LNCAP (cell line): ENCODE results near the gene WNT11.

Source experiments
- TF ChIP-seq, protein P1 (sequence below): fragments of 450-650 bp; IDR thresholded peaks from 2 replicates; pipeline ENCODE4 v1.5.1; 2017; ENCODE audit warnings: mild to moderate bottlenecking

WNT11 gene

DNA sequence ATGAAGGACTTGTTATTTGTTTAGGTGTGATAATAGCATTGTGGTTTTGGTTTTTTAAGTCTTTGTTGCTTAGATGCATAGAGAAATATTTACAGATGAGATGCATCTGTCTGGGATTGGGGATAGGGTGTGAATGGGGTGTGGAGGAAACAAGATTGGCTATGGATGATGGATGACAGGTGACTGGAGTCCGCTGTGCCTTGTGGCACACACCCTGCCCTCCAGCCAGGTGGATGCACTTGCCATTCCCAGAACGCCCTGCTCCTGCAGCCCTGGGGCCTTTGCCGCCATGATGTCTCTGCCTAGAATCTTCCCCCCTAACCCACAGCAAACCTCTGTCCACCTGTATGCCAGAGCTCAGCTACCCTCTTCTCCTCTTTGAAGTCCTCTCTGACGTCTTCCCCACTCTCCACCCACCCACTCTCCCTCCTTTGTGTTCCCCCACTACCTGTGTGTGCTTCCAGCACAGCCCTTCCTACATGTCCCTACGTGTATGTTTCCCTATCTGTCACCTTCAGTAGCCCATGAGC, 54.7 kb downstream of the WNT11 start:
- TF ChIP-seq, protein P1, sequence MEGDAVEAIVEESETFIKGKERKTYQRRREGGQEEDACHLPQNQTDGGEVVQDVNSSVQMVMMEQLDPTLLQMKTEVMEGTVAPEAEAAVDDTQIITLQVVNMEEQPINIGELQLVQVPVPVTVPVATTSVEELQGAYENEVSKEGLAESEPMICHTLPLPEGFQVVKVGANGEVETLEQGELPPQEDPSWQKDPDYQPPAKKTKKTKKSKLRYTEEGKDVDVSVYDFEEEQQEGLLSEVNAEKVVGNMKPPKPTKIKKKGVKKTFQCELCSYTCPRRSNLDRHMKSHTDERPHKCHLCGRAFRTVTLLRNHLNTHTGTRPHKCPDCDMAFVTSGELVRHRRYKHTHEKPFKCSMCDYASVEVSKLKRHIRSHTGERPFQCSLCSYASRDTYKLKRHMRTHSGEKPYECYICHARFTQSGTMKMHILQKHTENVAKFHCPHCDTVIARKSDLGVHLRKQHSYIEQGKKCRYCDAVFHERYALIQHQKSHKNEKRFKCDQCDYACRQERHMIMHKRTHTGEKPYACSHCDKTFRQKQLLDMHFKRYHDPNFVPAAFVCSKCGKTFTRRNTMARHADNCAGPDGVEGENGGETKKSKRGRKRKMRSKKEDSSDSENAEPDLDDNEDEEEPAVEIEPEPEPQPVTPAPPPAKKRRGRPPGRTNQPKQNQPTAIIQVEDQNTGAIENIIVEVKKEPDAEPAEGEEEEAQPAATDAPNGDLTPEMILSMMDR, result no peak

DNA sequence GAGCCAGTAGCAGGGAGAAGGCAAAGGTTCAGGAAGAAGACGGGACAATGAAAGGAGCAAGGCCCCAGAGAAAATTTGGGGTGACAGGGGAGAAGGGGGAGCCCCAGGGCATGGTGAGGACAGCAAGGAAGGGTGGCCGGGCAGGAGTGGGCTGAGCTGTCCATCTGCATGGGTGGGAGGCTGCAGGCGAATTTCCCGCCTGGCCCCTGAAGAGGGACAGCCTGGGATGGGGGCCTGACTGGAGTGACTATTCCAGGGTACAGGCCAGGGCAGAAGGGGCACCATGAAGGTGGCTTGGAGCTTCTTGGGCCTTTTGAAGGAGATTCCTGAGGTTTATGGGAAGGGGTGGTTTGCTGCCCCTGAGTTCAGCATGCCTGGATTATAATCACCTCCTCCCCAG, 56.2 kb downstream of the WNT11 start:
- TF ChIP-seq, protein P1, result no peak

DNA sequence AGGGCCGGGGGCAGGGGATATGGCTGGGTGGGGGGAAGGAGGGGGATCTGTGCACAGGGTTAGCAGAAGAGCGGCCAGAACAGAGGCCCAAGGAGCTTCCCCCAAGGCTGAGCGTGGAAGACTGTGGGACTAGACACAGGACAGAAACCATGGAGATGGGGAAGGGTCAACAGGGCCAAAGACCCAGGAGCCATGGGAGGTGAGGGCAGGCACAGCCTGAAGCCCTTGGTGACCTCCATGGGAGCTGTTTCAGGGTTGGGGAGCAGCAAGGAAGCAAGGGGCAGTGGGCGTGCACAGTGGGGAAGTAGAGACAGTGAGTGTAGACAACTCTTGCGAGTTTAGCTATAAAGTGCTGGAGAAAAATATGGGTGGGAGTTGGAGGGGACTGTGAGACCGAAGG, 56.6 kb downstream of the WNT11 start:
- TF ChIP-seq, protein P1, result no peak

DNA sequence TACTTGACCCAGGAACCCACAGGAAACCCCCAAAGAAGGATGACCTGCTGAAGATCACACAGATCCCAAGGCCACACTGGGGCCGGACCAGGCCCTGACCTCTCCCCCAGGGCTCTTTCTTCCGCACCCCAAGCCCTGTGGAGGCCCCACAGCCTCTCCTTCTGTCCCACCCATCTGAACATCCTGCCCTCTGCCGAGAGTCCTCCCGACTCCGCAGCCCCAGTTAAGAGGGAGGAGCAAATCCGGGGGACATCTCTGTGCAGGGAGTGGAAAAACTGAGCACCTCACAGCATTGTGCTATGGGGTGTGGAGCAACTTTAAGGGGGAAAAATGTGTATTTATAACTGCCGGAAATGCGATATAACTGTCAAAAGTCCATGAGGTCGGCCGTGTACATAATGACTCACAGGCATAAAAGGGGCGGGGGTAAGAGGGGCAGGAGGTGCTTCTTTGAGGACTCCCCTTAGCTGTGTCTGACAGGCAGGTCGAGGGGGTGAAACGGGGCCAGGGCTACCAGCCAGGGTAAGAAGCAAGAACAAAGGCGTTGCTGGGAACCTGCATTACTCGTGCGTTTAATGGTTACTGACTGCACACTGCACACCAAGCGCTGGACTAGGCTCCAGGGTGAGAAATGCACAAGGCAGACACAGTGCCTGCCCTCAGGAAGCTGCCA, 57.2 kb downstream of the WNT11 start:
- TF ChIP-seq, protein P1, result no peak

DNA sequence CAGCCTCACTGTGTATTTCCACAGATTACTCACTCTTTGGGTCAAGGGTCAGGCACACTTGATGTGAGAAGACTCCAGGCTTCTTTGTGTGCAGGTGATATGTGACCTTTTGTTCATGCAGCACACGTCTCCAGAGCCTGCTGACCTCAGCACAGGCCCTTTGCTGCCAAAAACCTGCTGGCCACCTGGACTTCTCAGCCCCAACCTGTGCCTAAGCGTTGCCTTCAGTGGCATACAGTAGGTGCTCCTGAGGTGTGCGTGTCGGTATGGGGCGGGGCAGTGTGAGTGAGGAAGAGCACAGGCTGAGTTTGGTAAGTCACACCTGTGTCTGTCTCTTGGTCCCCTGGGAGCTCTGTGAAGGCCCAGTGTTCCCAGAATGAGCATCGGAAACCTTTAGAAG, 58.1 kb downstream of the WNT11 start:
- TF ChIP-seq, protein P1, result no peak

DNA sequence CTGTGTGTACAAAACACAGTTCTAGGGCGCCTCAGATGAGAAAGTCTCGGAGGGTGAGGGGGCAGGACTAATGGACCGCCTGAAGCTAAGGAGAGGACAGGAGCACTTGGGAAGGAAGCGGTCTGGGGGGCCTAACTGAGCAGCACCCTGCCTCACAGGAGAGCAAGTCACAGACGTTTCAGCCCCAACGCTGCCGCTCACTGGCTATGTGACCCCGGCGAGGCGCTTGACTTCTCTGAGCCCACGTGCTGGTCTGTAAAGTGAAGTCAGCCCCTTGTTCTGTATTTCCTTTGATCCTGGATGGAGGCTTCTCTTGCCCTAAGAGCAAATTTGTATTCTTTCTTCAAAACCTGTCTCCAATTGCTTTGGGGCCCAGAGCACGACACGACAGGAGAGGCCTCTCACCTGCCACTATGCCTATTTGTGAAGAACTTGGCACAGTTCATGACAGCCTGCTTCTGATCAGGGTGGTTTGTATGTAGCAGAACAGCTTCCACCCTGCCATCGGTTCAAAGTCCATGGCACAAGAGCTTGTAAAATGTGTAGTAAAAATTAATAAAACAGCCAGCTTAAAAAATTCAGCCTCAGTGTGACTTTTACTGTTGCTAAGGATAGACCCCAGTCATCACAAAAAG, 59.1 kb downstream of the WNT11 start:
- TF ChIP-seq, protein P1, result no peak

DNA sequence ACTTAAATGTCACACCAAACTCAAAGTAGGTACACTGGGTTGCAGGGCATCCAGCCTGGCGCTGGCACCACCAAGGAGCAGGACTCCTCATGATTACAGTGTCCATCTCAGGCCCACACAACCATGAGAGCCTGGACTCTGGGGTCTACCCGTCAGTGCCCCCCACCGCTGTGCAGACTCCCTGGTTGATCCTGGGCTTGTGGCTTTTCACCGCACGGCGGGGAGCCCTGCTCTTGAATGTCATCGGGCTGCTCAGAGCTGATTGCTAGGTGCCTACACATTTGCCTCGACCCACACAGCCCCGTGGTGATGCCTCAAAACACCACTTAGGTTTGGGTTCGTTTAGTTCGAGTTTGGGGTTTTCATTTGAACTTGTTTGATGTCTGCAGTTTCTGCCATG, 63.0 kb downstream of the WNT11 start:
- TF ChIP-seq, protein P1, result no peak
